Choroid plexus epithelial cell (primary cell): Measurements from ENCODE around the gene SLC25A1.

Source experiments
- DNase-seq: peaks from one replicate; pipeline ENCODE4 v3.0.0-alpha.2; 2010; ENCODE audit warnings: low read depth
- H3K4me3 ChIP-seq: 2 replicates; pipeline ENCODE4 v1.5.1; 2011; ENCODE audit warnings: low read depth, mild to moderate bottlenecking, control low read depth, low read length, moderate library complexity
- CTCF ChIP-seq: conservative IDR thresholded peaks from 2 replicates; pipeline ENCODE4 v1.5.1; 2011; ENCODE audit warnings: low read depth, mild to moderate bottlenecking, control low read depth, inconsistent platforms, low read length, moderate library complexity

SLC25A1 gene

GRCh38 chr22:19199479-19199878 lies 20.9 kb upstream of the SLC25A1 start:
- no peak for DNase-seq
- H3K4me3 ChIP-seq = no peak overlapping the region
- no peak for TF ChIP-seq CTCF

- H3K4me3 ChIP-seq = no peak overlapping the region
- DNase-seq = no peak
- TF ChIP-seq CTCF = no peak
Measured at GRCh38 chr22:19197997-19198865, 19.7 kb upstream of the SLC25A1 start.

- no peak for TF ChIP-seq CTCF
- H3K4me3 ChIP-seq = no peak overlapping the region
- no peak for DNase-seq
Measured at GRCh38 chr22:19196841-19197612, 18.5 kb upstream of the SLC25A1 start.

GRCh38 chr22:19195796-19196731 lies 17.5 kb upstream of the SLC25A1 start:
- H3K4me3 ChIP-seq = no peak overlapping the region
- no peak for TF ChIP-seq CTCF
- no peak for DNase-seq

GRCh38 chr22:19194766-19195536 lies 16.4 kb upstream of the SLC25A1 start:
- H3K4me3 ChIP-seq = no peak overlapping the region
- no peak for TF ChIP-seq CTCF
- DNase-seq = no peak

GRCh38 chr22:19193879-19194278 lies 15.3 kb upstream of the SLC25A1 start:
- H3K4me3 ChIP-seq = no peak overlapping the region
- no peak for TF ChIP-seq CTCF
- DNase-seq = no peak
